ENCODE measurements around the gene FBLN7. TPM values are rescaled to one million over a fixed set of nuclear protein-coding genes. Genes with fewer than 3 reads are reported as not detected.

Gene FBLN7
- total RNA-seq, 1 donor from 2014 or later = 3.9 TPM

GRCh38 chr2:112140899-112141625 is 2.9 kb downstream of the FBLN7 start:
- no peak for DNase-seq (ENCODE audit: extremely low spot score, unreplicated experiment)
- H3K4me3 Mint-ChIP-seq (ENCODE audit: unreplicated experiment) = no peak overlapping the region
- TF ChIP-seq CTCF (IDR thresholded peaks at IDR 0.05) = no peak
- no peaks in the 10 kb centered on the region for H3K9me3 Mint-ChIP-seq (ENCODE audit: unreplicated experiment)
- peaks cover 6% of the 10 kb centered on the region for H3K4me1 Mint-ChIP-seq (ENCODE audit: unreplicated experiment)
- H3K27me3 Mint-ChIP-seq (ENCODE audit: unreplicated experiment) = no peaks in the 10 kb centered on the region
- H3K27ac Mint-ChIP-seq (ENCODE audit: unreplicated experiment) = no peak overlapping the region
- H3K36me3 Mint-ChIP-seq (ENCODE audit: unreplicated experiment) = no peaks in the 10 kb centered on the region

GRCh38 chr2:112141626-112142007 is 3.4 kb downstream of the FBLN7 start:
- Mint-ChIP-seq H3K27me3 (ENCODE audit: unreplicated experiment) (no peaks in the 10 kb centered on the region), H3K4me1 (ENCODE audit: unreplicated experiment) (peaks cover 6% of the 10 kb centered on the region), H3K4me3 (ENCODE audit: unreplicated experiment) (no peak overlapping the region), H3K36me3 (ENCODE audit: unreplicated experiment) (no peaks in the 10 kb centered on the region), H3K27ac (ENCODE audit: unreplicated experiment) (no peak overlapping the region), H3K9me3 (ENCODE audit: unreplicated experiment) (no peaks in the 10 kb centered on the region)
- TF ChIP-seq CTCF (IDR thresholded peaks at IDR 0.05) = no peak
- DNase-seq (ENCODE audit: extremely low spot score, unreplicated experiment) = no peak

- no peak for DNase-seq (ENCODE audit: extremely low spot score, unreplicated experiment)
- H3K4me1 Mint-ChIP-seq (ENCODE audit: unreplicated experiment) = peaks cover 4% of the 10 kb centered on the region
- no peaks in the 10 kb centered on the region for H3K36me3 Mint-ChIP-seq (ENCODE audit: unreplicated experiment)
- H3K27ac Mint-ChIP-seq (ENCODE audit: unreplicated experiment) = no peak overlapping the region
- no peak for TF ChIP-seq CTCF (IDR thresholded peaks at IDR 0.05)
- H3K9me3 Mint-ChIP-seq (ENCODE audit: unreplicated experiment) = no peaks in the 10 kb centered on the region
- no peaks in the 10 kb centered on the region for H3K27me3 Mint-ChIP-seq (ENCODE audit: unreplicated experiment)
- no peak overlapping the region for H3K4me3 Mint-ChIP-seq (ENCODE audit: unreplicated experiment)
Measured at GRCh38 chr2:112142525-112143078, 4.4 kb downstream of the FBLN7 start.

- no peak for DNase-seq (ENCODE audit: extremely low spot score, unreplicated experiment)
- Mint-ChIP-seq H3K4me3 (ENCODE audit: unreplicated experiment) (no peak overlapping the region), H3K4me1 (ENCODE audit: unreplicated experiment) (no peaks in the 10 kb centered on the region), H3K36me3 (ENCODE audit: unreplicated experiment) (no peaks in the 10 kb centered on the region), H3K27me3 (ENCODE audit: unreplicated experiment) (no peaks in the 10 kb centered on the region), H3K27ac (ENCODE audit: unreplicated experiment) (no peak overlapping the region), H3K9me3 (ENCODE audit: unreplicated experiment) (no peaks in the 10 kb centered on the region)
- no peak for TF ChIP-seq CTCF (IDR thresholded peaks at IDR 0.05)
Measured at GRCh38 chr2:112143150-112143549, 5.0 kb downstream of the FBLN7 start.

- H3K9me3 Mint-ChIP-seq (ENCODE audit: unreplicated experiment) = no peaks in the 10 kb centered on the region
- TF ChIP-seq CTCF (IDR thresholded peaks at IDR 0.05) = no peak
- no peak for DNase-seq (ENCODE audit: extremely low spot score, unreplicated experiment)
- H3K27ac Mint-ChIP-seq (ENCODE audit: unreplicated experiment) = no peak overlapping the region
- H3K36me3 Mint-ChIP-seq (ENCODE audit: unreplicated experiment) = no peaks in the 10 kb centered on the region
- H3K4me3 Mint-ChIP-seq (ENCODE audit: unreplicated experiment) = no peak overlapping the region
- H3K4me1 Mint-ChIP-seq (ENCODE audit: unreplicated experiment) = peaks cover 13% of the 10 kb centered on the region
- H3K27me3 Mint-ChIP-seq (ENCODE audit: unreplicated experiment) = no peaks in the 10 kb centered on the region
Measured at GRCh38 chr2:112144966-112145365, 6.8 kb downstream of the FBLN7 start.
